ENCODE measurements around the gene PIGV.
A peak's percentile ranks its signal among the peaks of the same experiment; 100 is the strongest.
"Not testable (repeated sequence)": the region's sequence is repeated elsewhere in the genome, so short reads cannot be mapped to it uniquely, and the experiment has no call there.

The PIGV gene

GRCh38 chr1:26790551-26790953 lies 2.8 kb downstream of the PIGV start:
- peaks cover 13 to 81% (median 60%) of the 10 kb centered on the region in 5 donors for H3K4me1 ChIP-seq (ENCODE audit: control insufficient read depth in 5 of 5, insufficient read depth in 5 of 5, low read length in 5 of 5)
- H3K4me3 ChIP-seq (ENCODE audit: low read depth in 1 of 5, low read length in 5 of 5) = no peak overlapping the region
- H3K36me3 ChIP-seq (ENCODE audit: control insufficient read depth in 5 of 5, insufficient read depth in 5 of 5, low read length in 5 of 5) = peaks cover 0 to 16% (median 7%) of the 10 kb centered on the region in 5 donors
- H3K9me3 ChIP-seq (ENCODE audit: control insufficient read depth in 5 of 5, low read length in 5 of 5) = no peaks in the 10 kb centered on the region
- H3K27ac ChIP-seq (ENCODE audit: low read depth, low read length) = no peak overlapping the region
- H3K9ac ChIP-seq (ENCODE audit: low read length in 5 of 5) = peak overlapping the region in 2 of 5 donors; percentile 31 to 51
- no peaks in the 10 kb centered on the region for H3K27me3 ChIP-seq (ENCODE audit: control insufficient read depth in 5 of 5, insufficient read depth in 4 of 5, low read length in 5 of 5)

- H3K36me3 ChIP-seq (ENCODE audit: control insufficient read depth in 5 of 5, insufficient read depth in 5 of 5, low read length in 5 of 5) = peaks cover 0 to 16% (median 7%) of the 10 kb centered on the region in 5 donors
- H3K4me3 ChIP-seq (ENCODE audit: low read depth in 1 of 5, low read length in 5 of 5) = no peak overlapping the region
- no peak overlapping the region for H3K27ac ChIP-seq (ENCODE audit: low read depth, low read length)
- H3K9ac ChIP-seq (ENCODE audit: low read length in 5 of 5) = peak overlapping the region in 2 of 5 donors; percentile 31 to 51
- H3K9me3 ChIP-seq (ENCODE audit: control insufficient read depth in 5 of 5, low read length in 5 of 5) = no peaks in the 10 kb centered on the region
- no peaks in the 10 kb centered on the region for H3K27me3 ChIP-seq (ENCODE audit: control insufficient read depth in 5 of 5, insufficient read depth in 4 of 5, low read length in 5 of 5)
- H3K4me1 ChIP-seq (ENCODE audit: control insufficient read depth in 5 of 5, insufficient read depth in 5 of 5, low read length in 5 of 5) = peaks cover 11 to 75% (median 55%) of the 10 kb centered on the region in 5 donors
These were observed 3.4 kb downstream of the PIGV start for GRCh38 chr1:26791148-26791547.

- peaks cover 9 to 74% (median 53%) of the 10 kb centered on the region in 5 donors for H3K4me1 ChIP-seq (ENCODE audit: control insufficient read depth in 5 of 5, insufficient read depth in 5 of 5, low read length in 5 of 5)
- no peak overlapping the region for H3K4me3 ChIP-seq (ENCODE audit: low read depth in 1 of 5, low read length in 5 of 5)
- peak overlapping the region in 1 of 5 donors; percentile 51 for H3K9ac ChIP-seq (ENCODE audit: low read length in 5 of 5)
- no peaks in the 10 kb centered on the region for H3K27me3 ChIP-seq (ENCODE audit: control insufficient read depth in 5 of 5, insufficient read depth in 4 of 5, low read length in 5 of 5)
- H3K36me3 ChIP-seq (ENCODE audit: control insufficient read depth in 5 of 5, insufficient read depth in 5 of 5, low read length in 5 of 5) = peaks cover 0 to 16% (median 7%) of the 10 kb centered on the region in 5 donors
- no peak overlapping the region for H3K27ac ChIP-seq (ENCODE audit: low read depth, low read length)
- H3K9me3 ChIP-seq (ENCODE audit: control insufficient read depth in 5 of 5, low read length in 5 of 5) = no peaks in the 10 kb centered on the region
These were observed 3.9 kb downstream of the PIGV start for GRCh38 chr1:26791626-26792025.

- Histone ChIP-seq H3K4me3 (ENCODE audit: low read depth in 1 of 5, low read length in 5 of 5) (no peak overlapping the region), H3K36me3 (ENCODE audit: control insufficient read depth in 5 of 5, insufficient read depth in 5 of 5, low read length in 5 of 5) (peaks cover 1 to 16% (median 7%) of the 10 kb centered on the region in 5 donors), H3K27ac (ENCODE audit: low read depth, low read length) (no peak overlapping the region), H3K4me1 (ENCODE audit: control insufficient read depth in 5 of 5, insufficient read depth in 5 of 5, low read length in 5 of 5) (peaks cover 8 to 77% (median 58%) of the 10 kb centered on the region in 5 donors), H3K27me3 (ENCODE audit: control insufficient read depth in 5 of 5, insufficient read depth in 4 of 5, low read length in 5 of 5) (no peaks in the 10 kb centered on the region), H3K9ac (ENCODE audit: low read length in 5 of 5) (peak overlapping the region in 1 of 5 donors; percentile 16), H3K9me3 (ENCODE audit: control insufficient read depth in 5 of 5, low read length in 5 of 5) (no peaks in the 10 kb centered on the region)
These were observed 5.2 kb downstream of the PIGV start for GRCh38 chr1:26792924-26793323.

GRCh38 chr1:26794391-26794790 lies 6.6 kb downstream of the PIGV start:
- Histone ChIP-seq H3K27ac (ENCODE audit: low read depth, low read length) (peak overlapping the region; percentile 78), H3K36me3 (ENCODE audit: control insufficient read depth in 5 of 5, insufficient read depth in 5 of 5, low read length in 5 of 5) (peaks cover 2 to 16% (median 7%) of the 10 kb centered on the region in 5 donors), H3K9me3 (ENCODE audit: control insufficient read depth in 5 of 5, low read length in 5 of 5) (no peaks in the 10 kb centered on the region), H3K4me3 (ENCODE audit: low read depth in 1 of 5, low read length in 5 of 5) (no peak overlapping the region), H3K4me1 (ENCODE audit: control insufficient read depth in 5 of 5, insufficient read depth in 5 of 5, low read length in 5 of 5) (peaks cover 17 to 75% (median 56%) of the 10 kb centered on the region in 5 donors), H3K27me3 (ENCODE audit: control insufficient read depth in 5 of 5, insufficient read depth in 4 of 5, low read length in 5 of 5) (no peaks in the 10 kb centered on the region), H3K9ac (ENCODE audit: low read length in 5 of 5) (peak overlapping the region in 2 of 5 donors; percentile 1 to 55)

GRCh38 chr1:26797627-26798026 lies 9.9 kb downstream of the PIGV start:
- Histone ChIP-seq H3K4me1 (ENCODE audit: control insufficient read depth in 5 of 5, insufficient read depth in 5 of 5, low read length in 5 of 5) (peaks cover 21 to 71% (median 60%) of the 10 kb centered on the region in 5 donors), H3K27me3 (ENCODE audit: control insufficient read depth in 5 of 5, insufficient read depth in 4 of 5, low read length in 5 of 5) (no peaks in the 10 kb centered on the region), H3K36me3 (ENCODE audit: control insufficient read depth in 5 of 5, insufficient read depth in 5 of 5, low read length in 5 of 5) (peaks cover 2 to 16% (median 7%) of the 10 kb centered on the region in 5 donors), H3K4me3 (ENCODE audit: low read depth in 1 of 5, low read length in 5 of 5) (no peak overlapping the region), H3K9ac (ENCODE audit: low read length in 5 of 5) (peak overlapping the region in 4 of 5 donors; percentile 32 to 66 (median 55)), H3K27ac (ENCODE audit: low read depth, low read length) (peak overlapping the region; percentile 92), H3K9me3 (ENCODE audit: control insufficient read depth in 5 of 5, low read length in 5 of 5) (no peaks in the 10 kb centered on the region)

- no peaks in the 10 kb centered on the region for H3K9me3 ChIP-seq (ENCODE audit: control insufficient read depth in 5 of 5, low read length in 5 of 5)
- H3K36me3 ChIP-seq (ENCODE audit: control insufficient read depth in 5 of 5, insufficient read depth in 5 of 5, low read length in 5 of 5) = peaks cover under 1 to 7% (median 5%) of the 10 kb centered on the region in 5 donors
- H3K4me1 ChIP-seq (ENCODE audit: control insufficient read depth in 5 of 5, insufficient read depth in 5 of 5, low read length in 5 of 5) = peaks cover 16 to 56% (median 51%) of the 10 kb centered on the region in 5 donors
- peak overlapping the region in 4 of 5 donors; percentile 3 to 36 (median 24) for H3K4me3 ChIP-seq (ENCODE audit: low read depth in 1 of 5, low read length in 5 of 5)
- peak overlapping the region; percentile 47 to 94 (median 64) for H3K9ac ChIP-seq (ENCODE audit: low read length in 5 of 5)
- peak overlapping the region; percentile 92 for H3K27ac ChIP-seq (ENCODE audit: low read depth, low read length)
- no peaks in the 10 kb centered on the region for H3K27me3 ChIP-seq (ENCODE audit: control insufficient read depth in 5 of 5, insufficient read depth in 4 of 5, low read length in 5 of 5)
These were observed 11.9 kb downstream of the PIGV start for GRCh38 chr1:26799479-26800142.

- not testable (repeated sequence) for H3K9me3 ChIP-seq (ENCODE audit: control insufficient read depth in 5 of 5, low read length in 5 of 5); H3K4me3 ChIP-seq (ENCODE audit: low read depth in 1 of 5, low read length in 5 of 5); H3K9ac ChIP-seq (ENCODE audit: low read length in 5 of 5); H3K27ac ChIP-seq (ENCODE audit: low read depth, low read length); H3K27me3 ChIP-seq (ENCODE audit: control insufficient read depth in 5 of 5, insufficient read depth in 4 of 5, low read length in 5 of 5); H3K36me3 ChIP-seq (ENCODE audit: control insufficient read depth in 5 of 5, insufficient read depth in 5 of 5, low read length in 5 of 5)
- peaks cover 8 to 31% (median 28%) of the 10 kb centered on the region in 5 donors for H3K4me1 ChIP-seq (ENCODE audit: control insufficient read depth in 5 of 5, insufficient read depth in 5 of 5, low read length in 5 of 5)
These were observed 16.2 kb downstream of the PIGV start for GRCh38 chr1:26803932-26804331.

GRCh38 chr1:26810105-26810504 lies 22.4 kb downstream of the PIGV start:
- peaks cover 0 to 27% (median 14%) of the 10 kb centered on the region in 5 donors for H3K4me1 ChIP-seq (ENCODE audit: control insufficient read depth in 5 of 5, insufficient read depth in 5 of 5, low read length in 5 of 5)
- H3K9me3 ChIP-seq (ENCODE audit: control insufficient read depth in 5 of 5, low read length in 5 of 5); H3K9ac ChIP-seq (ENCODE audit: low read length in 5 of 5); H3K27ac ChIP-seq (ENCODE audit: low read depth, low read length); H3K4me3 ChIP-seq (ENCODE audit: low read depth in 1 of 5, low read length in 5 of 5); H3K27me3 ChIP-seq (ENCODE audit: control insufficient read depth in 5 of 5, insufficient read depth in 4 of 5, low read length in 5 of 5); H3K36me3 ChIP-seq (ENCODE audit: control insufficient read depth in 5 of 5, insufficient read depth in 5 of 5, low read length in 5 of 5): not testable (repeated sequence)

- no peak overlapping the region for H3K9ac ChIP-seq (ENCODE audit: low read length in 5 of 5)
- no peak overlapping the region for H3K27ac ChIP-seq (ENCODE audit: low read depth, low read length)
- H3K27me3 ChIP-seq (ENCODE audit: control insufficient read depth in 5 of 5, insufficient read depth in 4 of 5, low read length in 5 of 5) = no peaks in the 10 kb centered on the region
- H3K9me3 ChIP-seq (ENCODE audit: control insufficient read depth in 5 of 5, low read length in 5 of 5) = peaks cover 0 to 3% (median 0%) of the 10 kb centered on the region in 5 donors
- peaks cover 0 to 20% (median 9%) of the 10 kb centered on the region in 5 donors for H3K4me1 ChIP-seq (ENCODE audit: control insufficient read depth in 5 of 5, insufficient read depth in 5 of 5, low read length in 5 of 5)
- no peak overlapping the region for H3K4me3 ChIP-seq (ENCODE audit: low read depth in 1 of 5, low read length in 5 of 5)
- no peaks in the 10 kb centered on the region for H3K36me3 ChIP-seq (ENCODE audit: control insufficient read depth in 5 of 5, insufficient read depth in 5 of 5, low read length in 5 of 5)
These were observed 23.3 kb downstream of the PIGV start for GRCh38 chr1:26811057-26811456.

Measured in subcutaneous abdominal adipose tissue (tissue), 5 donors.